Stimulated activated naive CD8-positive, alpha-beta T cell treated with anti-CD3 and anti-CD28 coated beads, Interleukin-15, Interleukin-2, amounts not matched to agents 100 U/mL and 50 U/mL, for 24 hours (primary cell): ENCODE results near the gene NAV1.
A peak's percentile ranks its signal among the peaks of the same experiment; 100 is the strongest.
"Not testable (repeated sequence)": the region's sequence is repeated elsewhere in the genome, so short reads cannot be mapped to it uniquely, and the experiment has no call there.

Experiments
- ATAC-seq: fragments of 150-1000 bp; cut with Tn5 transposase; one replicate; pipeline ENCODE4 v1.10.0; 2021
- DNase-seq: peaks from one replicate; pipeline ENCODE4 v3.0.0; 2021

NAV1 gene

DNA sequence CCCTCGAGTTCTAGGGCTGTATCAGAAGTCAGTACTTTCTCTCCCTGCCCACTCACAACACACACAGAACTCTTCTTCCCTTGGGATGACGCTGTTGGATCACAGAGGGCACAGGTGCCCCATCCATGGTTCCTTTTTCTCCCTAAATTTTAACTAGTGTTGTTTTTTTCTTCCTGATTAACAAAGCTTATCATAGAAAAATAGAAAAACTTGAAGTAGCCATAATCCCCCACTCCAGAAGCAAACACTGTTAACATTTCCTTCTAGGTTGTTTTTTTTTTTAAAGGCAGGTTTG, 27.5 kb downstream of the NAV1 start:
- ATAC-seq: no peak

DNA sequence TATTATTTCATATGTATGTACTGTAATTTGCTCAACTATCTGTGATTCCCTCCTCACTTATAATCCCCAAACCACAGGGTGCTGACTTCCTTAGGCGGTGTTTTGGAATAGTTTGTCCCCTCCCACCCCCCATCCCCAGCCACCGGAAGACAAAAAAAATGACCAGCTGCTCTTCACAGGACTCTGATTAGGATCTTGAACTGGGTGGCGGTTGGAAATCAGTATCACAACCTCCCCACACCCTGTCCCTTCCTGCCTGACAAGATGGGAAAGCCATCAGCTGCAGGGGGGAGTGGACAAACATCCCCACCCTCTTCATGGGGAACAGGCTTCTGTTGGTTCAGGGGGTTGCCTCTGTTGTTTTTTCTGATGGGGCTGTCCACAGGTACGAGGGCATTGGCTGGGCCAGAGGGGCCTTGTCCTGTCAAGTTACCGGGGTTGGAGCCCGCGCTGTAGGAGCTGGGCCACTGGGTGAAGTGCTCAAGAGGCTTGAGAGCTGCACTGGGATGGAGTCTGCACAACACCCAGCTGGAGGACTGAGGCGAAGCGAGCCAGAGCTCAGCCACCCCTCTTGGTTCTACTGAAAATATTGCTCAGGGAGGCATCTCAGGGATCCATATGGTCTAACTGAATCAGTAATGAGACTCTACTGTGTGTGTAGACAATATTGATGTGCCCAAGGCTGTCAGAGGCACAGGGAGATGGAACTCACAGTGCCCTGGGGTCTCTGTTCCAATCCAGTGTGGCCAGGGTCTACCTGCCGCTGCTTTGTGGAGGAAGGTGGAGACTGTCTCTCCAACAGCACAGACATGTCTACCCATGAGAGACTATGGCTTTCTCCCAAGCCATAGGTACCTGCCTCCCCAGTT, 28.2 kb downstream of the NAV1 start:
- DNase-seq (no peak), ATAC-seq (no peak)

More for the DNA sequence above, 27.5 kb downstream of the NAV1 start:
- no peak for DNase-seq

DNA sequence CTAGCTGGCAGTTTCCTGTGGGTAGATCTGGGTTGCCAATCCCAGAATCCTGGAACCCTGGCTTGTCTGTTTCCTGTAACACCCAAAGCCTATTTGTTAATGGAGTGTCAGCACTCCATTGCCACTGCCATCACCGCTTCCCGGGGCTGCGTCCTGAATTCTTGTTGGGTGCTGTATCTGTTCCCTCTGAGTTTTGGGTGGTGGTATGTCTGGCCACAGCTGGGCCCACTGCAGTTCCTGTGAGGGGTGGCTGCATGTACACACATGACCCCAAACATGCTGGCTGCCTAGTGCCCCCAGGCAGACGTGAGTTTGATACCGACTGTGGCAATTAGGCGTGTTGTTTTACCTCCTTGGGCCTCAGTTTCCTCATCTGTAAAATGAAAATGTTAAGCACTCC, 29.3 kb downstream of the NAV1 start:
- no peak for ATAC-seq
- no peak for DNase-seq

GRCh38 chr1:201568859-201569294, 29.9 kb downstream of the NAV1 start:
- ATAC-seq: no peak
- no peak for DNase-seq

DNA sequence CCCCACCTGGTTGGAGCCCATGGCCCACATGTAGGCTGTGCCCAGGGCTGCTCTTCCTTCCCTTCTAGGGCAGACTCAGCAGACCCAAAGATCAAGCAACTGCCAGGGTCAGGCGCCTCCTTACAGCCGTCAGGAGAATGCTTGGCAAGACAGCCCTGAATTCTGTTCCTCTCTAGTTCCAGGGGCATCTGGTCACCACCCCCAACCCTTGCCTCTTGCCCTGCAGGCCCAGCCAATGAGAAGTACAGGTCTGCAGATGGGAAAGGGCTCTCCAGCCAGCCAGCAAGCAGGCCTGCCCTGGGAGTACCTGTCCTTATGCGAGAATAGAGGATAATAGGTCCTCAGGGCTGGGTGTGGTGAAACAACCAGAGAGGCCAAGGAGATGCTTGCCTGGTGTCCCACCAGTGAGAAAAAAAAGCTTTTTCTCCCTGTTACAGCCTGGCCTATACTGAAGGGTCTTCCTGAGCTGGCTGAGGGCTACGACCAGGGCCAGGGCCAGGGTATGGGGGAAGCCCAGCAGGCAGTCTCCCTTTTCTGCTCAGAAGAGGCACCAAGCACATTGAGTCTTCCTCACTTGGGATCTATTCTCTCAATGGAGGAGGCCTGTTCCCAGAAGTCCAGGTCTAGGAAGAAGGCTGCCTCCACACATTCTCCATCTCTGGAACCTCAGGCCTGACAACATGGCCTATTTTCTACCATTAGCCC, 31.4 kb downstream of the NAV1 start:
- no peak for DNase-seq
- no peak for ATAC-seq

- ATAC-seq: peak; percentile 26
- DNase-seq: no peak
Measured at GRCh38 chr1:201570886-201571624, 32.1 kb downstream of the NAV1 start.

- DNase-seq (no peak), ATAC-seq (no peak)
Measured at GRCh38 chr1:201573030-201573429, 34.1 kb downstream of the NAV1 start.

DNA sequence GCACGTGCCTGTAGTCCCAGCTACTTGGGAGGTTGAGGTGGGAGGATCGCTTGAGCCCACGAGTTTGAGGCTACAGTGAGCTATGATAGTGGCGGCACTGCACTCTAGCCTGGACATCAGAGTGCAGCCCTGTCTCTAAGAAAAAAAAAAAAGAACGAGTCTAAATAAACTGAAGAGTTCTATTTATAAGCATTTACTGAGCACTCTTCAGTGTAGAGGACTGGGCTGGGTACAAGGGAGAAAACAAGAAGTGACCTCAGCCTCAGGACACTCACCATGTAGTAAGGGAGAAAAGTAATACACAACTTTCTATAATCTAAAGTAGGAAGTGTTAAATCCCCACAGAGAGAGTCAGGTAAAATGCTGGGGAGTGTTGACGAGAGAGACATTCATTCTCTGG, 35.0 kb downstream of the NAV1 start:
- no peak for DNase-seq
- ATAC-seq: no peak

DNA sequence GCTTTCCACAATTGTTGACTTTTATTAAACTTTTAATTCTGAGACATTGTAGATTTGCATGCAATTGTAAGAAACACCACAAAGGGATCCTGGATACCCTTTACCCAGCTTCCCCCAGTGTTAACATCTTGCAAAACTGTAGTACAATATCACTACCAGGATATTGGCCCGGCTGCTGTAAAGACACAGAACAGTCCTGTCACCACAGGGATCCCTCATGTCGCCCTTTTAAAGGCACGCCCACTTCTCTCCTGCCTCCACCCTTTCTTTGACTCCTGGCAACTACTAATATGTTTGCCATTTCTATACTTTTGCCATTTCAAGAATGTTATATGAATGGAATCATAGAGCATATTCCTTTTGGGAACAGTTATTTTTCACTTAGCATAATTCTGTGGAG, 37.0 kb downstream of the NAV1 start:
- ATAC-seq: no peak
- no peak for DNase-seq

- ATAC-seq (no peak), DNase-seq (no peak)
Measured at GRCh38 chr1:201576914-201577313, 38.0 kb downstream of the NAV1 start.

DNA sequence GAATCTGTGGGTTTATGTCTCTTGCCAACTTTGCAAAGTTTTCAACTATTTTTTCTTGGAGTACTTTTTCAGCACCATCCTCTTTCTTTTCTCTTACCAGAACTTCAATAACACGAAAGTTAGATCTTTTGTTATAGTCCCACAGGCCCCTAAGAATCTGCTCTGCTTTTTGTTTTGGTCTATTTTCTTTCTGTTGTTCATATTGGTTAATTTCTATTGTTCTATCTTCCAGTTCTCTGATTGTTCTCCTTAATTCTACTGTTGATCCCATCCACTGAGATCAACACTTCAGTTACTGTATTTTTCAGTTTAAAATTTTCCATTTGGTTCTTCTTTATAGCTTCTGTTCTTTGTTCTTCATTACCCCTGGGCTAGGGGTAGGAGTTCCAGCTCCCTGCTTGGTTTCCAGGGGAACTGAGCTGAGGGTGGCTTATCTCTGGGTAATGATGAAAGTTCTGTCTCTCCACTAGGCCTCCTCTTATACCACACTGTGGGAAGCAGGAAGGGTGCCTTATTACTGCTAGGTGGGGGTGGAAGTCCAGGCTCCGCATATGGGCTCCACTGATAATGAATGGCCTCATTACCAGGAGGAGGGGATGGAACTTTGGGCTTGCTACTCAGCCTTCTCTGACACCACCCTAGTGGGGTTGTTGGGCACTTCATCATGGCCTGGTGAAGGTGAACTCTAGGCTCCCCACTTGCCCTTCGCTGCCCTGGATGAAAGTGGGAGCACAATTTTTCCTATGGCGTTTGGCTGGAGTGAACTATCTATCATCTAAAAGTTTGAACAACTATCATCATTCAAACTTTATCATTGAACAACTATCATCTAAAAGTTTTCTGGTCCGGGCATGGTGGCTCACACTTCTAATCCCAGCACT, 39.3 kb downstream of the NAV1 start:
- DNase-seq (no peak), ATAC-seq (no peak)

- not testable (repeated sequence) for DNase-seq, ATAC-seq
Measured at GRCh38 chr1:201581371-201581770, 42.4 kb downstream of the NAV1 start.

GRCh38 chr1:201582705-201583442, 43.9 kb downstream of the NAV1 start:
- DNase-seq: no peak

GRCh38 chr1:201583663-201584062, 44.7 kb downstream of the NAV1 start:
- DNase-seq (no peak), ATAC-seq (no peak)

More at GRCh38 chr1:201582705-201583442, 43.9 kb downstream of the NAV1 start:
- ATAC-seq: no peak

GRCh38 chr1:201584471-201585092, 45.7 kb downstream of the NAV1 start:
- DNase-seq: no peak
- no peak for ATAC-seq

GRCh38 chr1:201585093-201585483, 46.2 kb downstream of the NAV1 start:
- ATAC-seq (no peak), DNase-seq (no peak)

DNA sequence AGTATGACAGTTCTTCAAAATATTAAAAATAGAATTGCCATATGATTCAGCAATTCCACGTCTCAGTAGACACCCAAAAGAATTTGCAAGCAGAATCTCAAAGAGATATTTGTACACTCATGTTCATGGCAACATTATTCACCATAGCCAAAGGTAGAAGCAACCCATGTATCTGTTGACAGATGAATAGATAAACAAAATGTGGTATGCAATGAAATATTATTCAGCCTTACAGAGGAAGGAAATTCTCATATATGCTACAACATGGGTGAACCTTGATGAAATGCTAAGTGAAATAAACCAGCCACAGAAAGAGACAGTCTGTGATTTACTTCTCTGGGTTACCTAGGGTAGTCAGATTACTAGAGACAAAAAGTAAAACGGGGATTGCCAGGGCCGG, 47.0 kb downstream of the NAV1 start:
- ATAC-seq (no peak), DNase-seq (no peak)

DNA sequence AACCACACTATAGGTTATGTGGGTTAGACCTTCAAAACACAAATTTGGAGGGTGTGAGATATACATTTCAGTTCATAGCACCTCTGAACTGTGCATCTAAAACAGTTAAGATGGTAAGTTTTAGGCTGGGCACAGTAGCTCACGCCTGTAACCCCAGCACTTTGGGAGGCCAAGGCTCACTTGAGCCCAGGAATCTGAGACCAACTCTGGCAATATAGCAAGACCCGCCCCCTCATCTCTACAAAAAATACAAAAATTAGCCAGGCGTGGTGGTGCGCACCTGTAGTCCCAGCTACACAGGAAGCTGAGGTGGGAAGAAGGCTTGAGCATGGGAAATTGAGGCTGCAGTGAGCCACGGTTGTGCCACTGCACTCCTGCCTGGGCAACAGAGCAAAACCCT, 47.9 kb downstream of the NAV1 start:
- no peak for ATAC-seq

DNA sequence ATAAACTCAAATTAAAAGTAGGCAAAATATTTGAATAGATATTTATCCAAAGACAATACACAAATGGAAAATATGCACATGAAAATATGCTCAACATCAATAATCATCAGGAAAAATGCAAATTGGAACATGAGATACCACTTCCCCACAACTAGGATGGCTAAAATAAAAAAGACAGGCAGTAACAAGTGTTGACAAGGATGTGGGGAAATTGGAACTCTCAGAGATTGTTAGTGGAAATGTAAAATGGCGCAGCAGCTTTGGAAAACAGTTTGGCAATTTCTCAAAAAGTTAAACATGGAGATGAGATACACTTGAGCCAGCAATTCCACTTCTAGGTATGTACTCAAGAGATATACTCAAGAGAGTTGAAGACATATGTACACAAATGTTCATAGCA, 48.8 kb downstream of the NAV1 start:
- DNase-seq (no peak), ATAC-seq (no peak)

More for the DNA sequence above, 47.9 kb downstream of the NAV1 start:
- no peak for DNase-seq
